Nucleus accumbens (tissue), 56 donors: ENCODE measurements around the gene RMDN3.

Experiments used
- DNase-seq, 56 donors: peaks; one replicate each; lab custom pipeline; 2025; lab: John Stamatoyannopoulos, UW

Gene RMDN3

GRCh38 chr15:40751745-40752144 lies 3.3 kb downstream of the RMDN3 start:
- no peak for DNase-seq

- DNase-seq: no peak
These were observed 4.2 kb downstream of the RMDN3 start for GRCh38 chr15:40750885-40751284.

GRCh38 chr15:40749151-40749630 lies 5.9 kb downstream of the RMDN3 start:
- DNase-seq: no peak

GRCh38 chr15:40747685-40748631 lies 7.1 kb downstream of the RMDN3 start:
- DNase-seq: no peak

- no peak for DNase-seq
These were observed 8.1 kb downstream of the RMDN3 start for GRCh38 chr15:40746916-40747418.

GRCh38 chr15:40744815-40745152 lies 10.3 kb downstream of the RMDN3 start:
- no peak for DNase-seq

- DNase-seq: no peak
These were observed 10.9 kb downstream of the RMDN3 start for GRCh38 chr15:40743921-40744814.

- DNase-seq: no peak
These were observed 11.6 kb downstream of the RMDN3 start for GRCh38 chr15:40743485-40743901.

GRCh38 chr15:40739854-40740253 lies 15.2 kb downstream of the RMDN3 start:
- no peak for DNase-seq

GRCh38 chr15:40739047-40739446 lies 16.0 kb downstream of the RMDN3 start:
- no peak for DNase-seq

GRCh38 chr15:40737048-40737447 lies 18.0 kb downstream of the RMDN3 start:
- DNase-seq: no peak

GRCh38 chr15:40736575-40736974 lies 18.5 kb downstream of the RMDN3 start:
- DNase-seq: no peak

- no peak for DNase-seq
These were observed 24.0 kb downstream of the RMDN3 start for GRCh38 chr15:40731034-40731433.

- DNase-seq: no peak
These were observed 31.1 kb downstream of the RMDN3 start for GRCh38 chr15:40723919-40724318.

- no peak for DNase-seq
These were observed 32.1 kb downstream of the RMDN3 start for GRCh38 chr15:40722934-40723333.

GRCh38 chr15:40722354-40722753 lies 32.7 kb downstream of the RMDN3 start:
- DNase-seq: no peak

GRCh38 chr15:40721701-40722100 lies 33.4 kb downstream of the RMDN3 start:
- DNase-seq: no peak

GRCh38 chr15:40716165-40716564 lies 38.9 kb downstream of the RMDN3 start:
- DNase-seq: no peak

- no peak for DNase-seq
These were observed 40.9 kb downstream of the RMDN3 start for GRCh38 chr15:40714144-40714543.

GRCh38 chr15:40706121-40706520 lies 48.9 kb downstream of the RMDN3 start:
- no peak for DNase-seq

- no peak for DNase-seq
These were observed 53.0 kb downstream of the RMDN3 start for GRCh38 chr15:40702077-40702476.
